Sigmoid colon (tissue), 4 donors: Measurements from ENCODE around the gene EP300.

Source experiments
- CTCF ChIP-seq, 4 experiments: fragments of 450-650 bp in 3 of 4; fragments of 200-600 bp in 1 of 4; IDR thresholded peaks; one replicate each; pipeline ENCODE4 v1.5.1; 2016 to 2019; ENCODE audit warnings: antibody characterized with exemption in 4 of 4, mild to moderate bottlenecking in 3 of 4, moderate library complexity in 2 of 4
- POLR2A ChIP-seq, 2 donors: fragments of 450-650 bp; IDR thresholded peaks; one replicate each; pipeline ENCODE4 v1.6.1; 2016; ENCODE audit warnings: antibody characterized with exemption in 2 of 2, mild to moderate bottlenecking in 2 of 2, moderate library complexity in 2 of 2
- POLR2AphosphoS5 ChIP-seq, 4 donors: sonication (generic); formaldehyde crosslinking; IDR thresholded peaks; one replicate each; pipeline ENCODE4 v1.6.1; 2017; ENCODE audit warnings: antibody characterized with exemption in 4 of 4

DNA sequence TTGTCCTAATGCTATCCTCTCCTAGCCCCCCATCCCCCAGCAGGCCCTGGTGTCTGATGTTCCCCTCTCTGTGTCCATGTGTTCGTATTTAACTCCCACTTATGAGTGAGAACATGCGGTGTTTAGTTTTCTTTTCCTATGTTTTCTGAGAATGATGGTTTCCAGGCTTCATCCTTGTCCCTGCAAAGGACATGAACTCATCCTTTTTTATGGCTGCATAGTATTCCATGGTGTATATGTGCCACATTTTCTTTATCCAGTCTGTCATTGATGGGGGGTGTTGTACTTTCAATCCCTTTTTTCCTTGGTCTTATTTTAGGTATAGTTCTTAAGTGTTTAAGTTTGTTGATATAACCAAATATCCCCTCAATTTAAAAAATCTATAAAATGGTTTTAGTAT lies 23.9 kb downstream of the EP300 start:
- no peak for TF ChIP-seq POLR2AphosphoS5 (IDR thresholded peaks at IDR 0.05)
- no peak for TF ChIP-seq POLR2A (IDR thresholded peaks at IDR 0.05)
- no peak for TF ChIP-seq CTCF (IDR thresholded peaks at IDR 0.05)
